T-cell (primary cell): Measurements from ENCODE around the gene MLN. TPM values are rescaled to one million over a fixed set of nuclear protein-coding genes. Genes with fewer than 3 reads are reported as not detected.

Experiments
- ATAC-seq, 4 experiments: fragments of 200-7000 bp in 3 of 4; fragments of 150-1000 bp in 1 of 4; cut with Tn5 transposase; replicated peaks in 1 of 4; 1 replicate in 3 of 4; 2 replicates in 1 of 4; pipeline ENCODE4 v1.10.0; 2021; ENCODE audit warnings: moderate library complexity in 3 of 4, mild to moderate bottlenecking in 2 of 4, moderate number of reproducible peaks in 1 of 4
- CTCF ChIA-PET, 2 donors: fragments of 300-600 bp; sonication (Branson Sonifier 250); formaldehyde crosslinking; loops; one replicate each; lab custom pipeline; 2022; ENCODE audit warnings: antibody characterized with exemption in 2 of 2; lab: Charles Lee
- POLR2A ChIA-PET, 2 donors: fragments of 300-600 bp; sonication (Branson Sonifier 250); formaldehyde crosslinking; loops; one replicate each; lab custom pipeline; 2022; ENCODE audit warnings: antibody characterized with exemption in 2 of 2; lab: Charles Lee
- DNase-seq, 35 experiments: peaks; one replicate each; pipeline versions ENCODE4 v3.0.0 to v3.0.0-alpha.2; 2013 to 2023
- H3K27ac ChIP-seq: one replicate; pipeline ENCODE4 v1.5.1; 2013; ENCODE audit warnings: low read length
- H3K27me3 ChIP-seq, 2 experiments: replicated peaks in 1 of 2; 1 replicate in 1 of 2; 2 replicates in 1 of 2; pipeline versions ENCODE4 v1.6.1 to v1.7.0; 2013; ENCODE audit warnings: low read length in 1 of 2, mixed read lengths in 1 of 2; ENCODE audit not compliant: control insufficient read depth in 2 of 2, insufficient read depth in 2 of 2; ENCODE audit errors: extremely low read depth in 1 of 2
- H3K36me3 ChIP-seq, 2 donors: 1 replicate in 1 of 2; 2 replicates in 1 of 2; pipeline versions ENCODE4 v1.6.1 to v1.7.0; 2013; ENCODE audit warnings: low read length in 1 of 2; ENCODE audit not compliant: control insufficient read depth in 2 of 2, insufficient read depth in 1 of 2; ENCODE audit errors: extremely low read depth in 1 of 2
- H3K4me1 ChIP-seq, 2 experiments: 1 replicate in 1 of 2; 2 replicates in 1 of 2; pipeline versions ENCODE4 v1.6.1 to v1.7.0; 2013; ENCODE audit warnings: low read length in 2 of 2, mixed read lengths in 1 of 2; ENCODE audit not compliant: insufficient read depth in 2 of 2, control insufficient read depth in 1 of 2; ENCODE audit errors: extremely low read depth in 1 of 2
- H3K4me3 ChIP-seq, 2 donors: 1 replicate in 1 of 2; 2 replicates in 1 of 2; pipeline versions ENCODE4 v1.5.1 to v1.7.0; 2013; ENCODE audit warnings: mild to moderate bottlenecking in 2 of 2, low read length in 1 of 2, moderate library complexity in 1 of 2; ENCODE audit not compliant: control insufficient read depth in 1 of 2; ENCODE audit errors: extremely low read depth in 1 of 2
- H3K9me3 ChIP-seq: 2 replicates; pipeline ENCODE4 v1.7.0; 2013
- H3K27ac Mint-ChIP-seq, 2 donors: one replicate each; pipeline ENCODE4 v1.8.0; 2020 to 2021; ENCODE audit warnings: mild to moderate bottlenecking in 2 of 2, mixed read lengths in 2 of 2
- H3K27me3 Mint-ChIP-seq, 2 donors: one replicate each; pipeline ENCODE4 v1.8.0; 2021 to 2022; ENCODE audit warnings: mixed read lengths in 2 of 2
- H3K36me3 Mint-ChIP-seq: one replicate; pipeline ENCODE4 v1.8.0; 2021; ENCODE audit warnings: mixed read lengths
- H3K4me1 Mint-ChIP-seq, 3 donors: one replicate each; pipeline ENCODE4 v1.8.0; 2020 to 2022; ENCODE audit warnings: mixed read lengths in 3 of 3, mild to moderate bottlenecking in 1 of 3
- H3K4me3 Mint-ChIP-seq, 3 donors: one replicate each; pipeline ENCODE4 v1.8.0; 2020 to 2022; ENCODE audit warnings: mild to moderate bottlenecking in 3 of 3, mixed read lengths in 3 of 3, moderate library complexity in 3 of 3
- H3K9me3 Mint-ChIP-seq, 3 donors: one replicate each; pipeline ENCODE4 v1.8.0; 2020 to 2022; ENCODE audit warnings: mixed read lengths in 3 of 3
- WGBS: methylation state at CpG from one replicate; pipeline ENCODE4 v1.1.5; 2013; ENCODE audit warnings: missing lambda C conversion rate; ENCODE audit not compliant: insufficient coverage; 5-methylcytosine and 5-hydroxymethylcytosine counted together
- total RNA-seq, 35 experiments: library from RNA in 6 of 35; stranded (reverse) in 6 of 35; fragments of 120-200 nt in 1 of 35; gene quantifications; one replicate each; pipeline versions ENCODE4 v1.2.1 to v1.2.4 and lab custom pipeline; 2013 to 2026

The MLN gene
- total RNA-seq, 5 donors from 2014 or later (not counting 1 experiment from before 2014, with no cell fraction given), result not detected

DNA sequence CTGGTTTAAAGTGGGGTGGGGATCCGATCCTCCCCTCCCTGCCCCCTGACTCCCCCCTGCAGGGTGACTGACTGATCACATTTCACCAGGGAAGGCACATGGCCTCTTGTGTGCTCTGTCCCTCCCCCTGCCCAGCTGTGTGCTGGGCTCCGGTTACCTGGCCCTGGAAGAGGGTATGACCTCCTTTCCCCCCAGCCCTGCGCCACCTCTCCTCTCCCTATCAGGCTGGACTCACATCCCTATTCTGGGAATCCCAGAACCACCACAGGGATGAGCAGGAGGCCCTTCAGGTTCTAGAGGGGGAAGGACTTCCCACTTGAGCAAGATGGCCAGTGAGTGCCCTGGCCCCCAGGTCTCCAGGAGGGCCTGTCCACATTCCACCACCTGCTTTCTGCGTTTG lies 55.0 kb downstream of the MLN start:
- ATAC-seq, result no peak
- Histone ChIP-seq H3K4me3 (no peak overlapping the region), H3K27ac (no peak overlapping the region), H3K27me3 (peaks cover 0 to 29% of the 10 kb centered on the region in 2 experiments), H3K36me3 (no peaks in the 10 kb centered on the region), H3K4me1 (peaks cover 0 to 6% of the 10 kb centered on the region in 2 experiments), H3K9me3 (no peaks in the 10 kb centered on the region)
- H3K27ac Mint-ChIP-seq, result no peak overlapping the region
- no peaks in the 10 kb centered on the region for H3K9me3 Mint-ChIP-seq
- H3K27me3 Mint-ChIP-seq, result peaks cover 8 to 10% of the 10 kb centered on the region in 2 donors
- no CpG with 5 or more reads among the region's 4 CpGs for WGBS
- ChIA-PET CTCF (no interaction called here), POLR2A (no interaction called here)
- H3K4me1 Mint-ChIP-seq, result peaks cover 2 to 15% (median 3%) of the 10 kb centered on the region in 3 donors
- no peak for DNase-seq
- H3K36me3 Mint-ChIP-seq, result no peaks in the 10 kb centered on the region
- no peak overlapping the region for H3K4me3 Mint-ChIP-seq

DNA sequence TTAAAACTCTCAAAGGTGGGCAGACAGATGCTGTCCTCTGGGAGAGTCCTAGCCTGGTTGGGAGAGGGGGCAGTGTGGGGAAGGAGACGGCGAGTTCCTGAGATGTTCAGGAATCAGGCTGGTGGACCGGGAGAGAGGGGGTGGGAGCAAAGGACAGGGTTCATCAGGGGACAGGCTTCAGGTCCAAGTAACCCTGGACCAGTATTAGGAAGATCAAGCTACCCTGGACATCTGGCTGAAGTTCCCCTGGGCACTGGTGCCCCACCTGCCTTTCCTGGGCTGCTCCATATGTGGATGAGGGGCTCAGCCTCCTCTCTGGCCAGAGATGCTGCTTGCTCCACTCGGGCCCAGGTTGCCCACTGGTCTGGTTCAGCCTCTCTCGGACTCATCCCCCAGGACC lies 56.0 kb downstream of the MLN start:
- H3K36me3 ChIP-seq, result no peaks in the 10 kb centered on the region
- H3K27ac ChIP-seq, result no peak overlapping the region
- no peak for ATAC-seq
- H3K4me3 Mint-ChIP-seq, result no peak overlapping the region
- ChIA-PET CTCF (no interaction called here), POLR2A (no interaction called here)
- no peaks in the 10 kb centered on the region for H3K9me3 ChIP-seq
- WGBS, result 72% methylated on average over 5 of the region's 5 CpGs
- peaks cover 2 to 15% (median 3%) of the 10 kb centered on the region in 3 donors for H3K4me1 Mint-ChIP-seq
- DNase-seq, result no peak
- no peak overlapping the region for H3K27ac Mint-ChIP-seq
- no peak overlapping the region for H3K4me3 ChIP-seq
- peaks cover 10 to 18% of the 10 kb centered on the region in 2 donors for H3K27me3 Mint-ChIP-seq
- peaks cover 0 to 6% of the 10 kb centered on the region in 2 experiments for H3K4me1 ChIP-seq
- H3K9me3 Mint-ChIP-seq, result no peaks in the 10 kb centered on the region
- peaks cover 0 to 35% of the 10 kb centered on the region in 2 experiments for H3K27me3 ChIP-seq
- H3K36me3 Mint-ChIP-seq, result no peaks in the 10 kb centered on the region

DNA sequence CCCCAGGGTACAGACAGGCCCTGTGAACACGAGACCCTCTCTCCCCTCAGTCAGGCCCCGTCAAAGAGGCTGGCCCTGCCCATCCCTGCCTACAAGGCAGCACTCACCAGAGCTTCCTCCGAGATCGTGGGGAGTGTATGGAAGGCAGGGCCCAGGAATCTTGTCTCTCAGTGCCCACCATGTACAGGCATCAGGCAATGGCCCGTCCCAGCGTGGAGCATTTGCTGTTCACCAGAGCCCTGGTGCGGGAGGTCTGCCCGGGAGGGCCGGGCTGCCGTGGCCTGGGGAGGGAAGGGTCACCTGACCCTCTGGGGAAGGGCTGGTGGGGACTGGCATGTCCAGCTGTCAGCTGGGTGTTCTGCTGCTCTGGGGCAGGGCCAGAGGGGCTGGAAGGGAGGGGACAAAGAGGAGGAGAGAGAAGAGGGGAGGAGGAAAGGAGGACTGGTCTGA lies 57.1 kb downstream of the MLN start, which contains the start of gene IP6K3:
TSS of gene IP6K3 (minus strand) at position 255 of the 450 bp plus-strand sequence. CDS start 11,429 bp downstream, outside the sequence.
- Histone ChIP-seq H3K27ac (no peak within 1 kb of the TSS), H3K4me3 (no peak within 1 kb of the TSS), H3K36me3 (no peaks in the 10 kb centered on the region), H3K27me3 (peaks cover 0 to 45% of the 10 kb centered on the region in 2 experiments), H3K9me3 (no peaks in the 10 kb centered on the region), H3K4me1 (peaks cover 0 to 6% of the 10 kb centered on the region in 2 experiments)
- WGBS, result 79% methylated on average over 9 of the region's 10 CpGs
- ATAC-seq (no peak), DNase-seq (no peak)
- Mint-ChIP-seq H3K27me3 (peaks cover 18 to 26% of the 10 kb centered on the region in 2 donors), H3K9me3 (no peaks in the 10 kb centered on the region), H3K36me3 (no peaks in the 10 kb centered on the region), H3K4me1 (peaks cover 2 to 15% (median 3%) of the 10 kb centered on the region in 3 donors), H3K4me3 (no peak within 1 kb of the TSS), H3K27ac (no peak within 1 kb of the TSS)
- CTCF ChIA-PET, result interaction anchor here in 1 of 2 donors (0.6 kb wide), 1 partner anchor 235 kb away, joined by 4 read pairs; no protein-coding TSS in a partner anchor
- POLR2A ChIA-PET, result no interaction called here

DNA sequence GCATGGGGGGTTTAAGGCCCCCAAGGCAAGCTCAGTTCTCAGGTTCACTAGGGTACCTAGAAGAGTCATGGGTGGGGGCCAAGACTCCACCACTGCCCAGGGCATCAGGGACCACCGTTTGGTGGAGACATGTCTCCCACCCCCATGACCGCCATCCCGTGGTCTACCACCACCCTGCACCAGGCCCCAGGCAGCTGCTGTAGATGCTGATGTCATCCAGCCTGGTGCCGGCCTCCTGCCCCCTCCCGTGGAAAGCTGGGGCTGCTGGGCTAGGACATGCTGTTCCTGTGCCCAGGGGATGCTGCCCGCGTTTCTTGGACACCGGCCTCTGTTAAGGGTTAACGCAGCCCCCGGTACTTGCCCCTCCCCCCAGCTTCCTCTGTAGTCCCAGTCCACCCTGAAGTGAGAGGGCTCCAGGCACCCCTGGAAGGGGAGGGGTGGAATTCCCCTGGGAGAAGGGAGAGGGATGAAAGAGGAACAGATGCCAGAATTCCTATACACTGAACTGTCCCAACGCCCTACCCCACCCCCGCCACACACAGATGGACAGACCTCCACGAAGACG lies 57.7 kb downstream of the MLN start:
- POLR2A ChIA-PET, result no interaction called here
- Histone ChIP-seq H3K27me3 (peaks cover 0 to 43% of the 10 kb centered on the region in 2 experiments), H3K27ac (no peak overlapping the region), H3K36me3 (no peaks in the 10 kb centered on the region), H3K4me3 (no peak overlapping the region), H3K9me3 (no peaks in the 10 kb centered on the region), H3K4me1 (peaks cover 0 to 6% of the 10 kb centered on the region in 2 experiments)
- no peaks in the 10 kb centered on the region for H3K36me3 Mint-ChIP-seq
- no peak overlapping the region for H3K27ac Mint-ChIP-seq
- WGBS, result 66% methylated on average over 7 of the region's 14 CpGs
- peaks cover 2 to 15% (median 3%) of the 10 kb centered on the region in 3 donors for H3K4me1 Mint-ChIP-seq
- DNase-seq, result no peak
- CTCF ChIA-PET, result interaction anchor here in 1 of 2 donors (0.6 kb wide), 1 partner anchor 234 kb away, joined by 4 read pairs; no protein-coding TSS in a partner anchor
- no peaks in the 10 kb centered on the region for H3K9me3 Mint-ChIP-seq
- H3K4me3 Mint-ChIP-seq, result no peak overlapping the region
- H3K27me3 Mint-ChIP-seq, result peaks cover 18 to 26% of the 10 kb centered on the region in 2 donors
- no peak for ATAC-seq

DNA sequence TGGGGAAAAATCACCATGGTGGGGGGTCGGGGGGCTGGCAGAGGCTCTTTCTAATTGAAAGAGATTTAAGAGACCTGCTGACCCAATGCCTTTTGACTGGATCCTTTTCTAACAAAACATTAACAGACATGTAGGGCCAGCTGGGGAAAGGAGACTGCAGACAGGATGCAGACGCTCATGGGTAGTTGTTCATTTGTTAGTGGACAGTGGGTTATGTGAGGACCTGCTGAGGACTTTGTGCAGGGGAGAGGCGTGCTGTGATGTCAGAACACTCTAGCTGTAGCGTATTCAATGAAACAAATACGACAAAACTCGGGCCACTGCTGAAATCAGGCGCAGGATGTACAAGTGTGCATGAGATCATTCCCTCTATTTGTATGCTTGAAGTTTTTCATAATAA lies 58.3 kb downstream of the MLN start:
- DNase-seq (no peak), ATAC-seq (no peak)
- CTCF ChIA-PET, result no interaction called here
- H3K4me1 Mint-ChIP-seq, result peaks cover 2 to 14% (median 3%) of the 10 kb centered on the region in 3 donors
- Histone ChIP-seq H3K36me3 (no peaks in the 10 kb centered on the region), H3K4me1 (peaks cover 0 to 6% of the 10 kb centered on the region in 2 experiments), H3K27me3 (peaks cover 0 to 39% of the 10 kb centered on the region in 2 experiments), H3K27ac (no peak overlapping the region), H3K4me3 (no peak overlapping the region), H3K9me3 (no peaks in the 10 kb centered on the region)
- no peaks in the 10 kb centered on the region for H3K36me3 Mint-ChIP-seq
- H3K27ac Mint-ChIP-seq, result no peak overlapping the region
- POLR2A ChIA-PET, result no interaction called here
- peaks cover 18 to 26% of the 10 kb centered on the region in 2 donors for H3K27me3 Mint-ChIP-seq
- WGBS, result 75% methylated on average over 1 of the region's 7 CpGs
- H3K9me3 Mint-ChIP-seq, result no peaks in the 10 kb centered on the region
- no peak overlapping the region for H3K4me3 Mint-ChIP-seq

DNA sequence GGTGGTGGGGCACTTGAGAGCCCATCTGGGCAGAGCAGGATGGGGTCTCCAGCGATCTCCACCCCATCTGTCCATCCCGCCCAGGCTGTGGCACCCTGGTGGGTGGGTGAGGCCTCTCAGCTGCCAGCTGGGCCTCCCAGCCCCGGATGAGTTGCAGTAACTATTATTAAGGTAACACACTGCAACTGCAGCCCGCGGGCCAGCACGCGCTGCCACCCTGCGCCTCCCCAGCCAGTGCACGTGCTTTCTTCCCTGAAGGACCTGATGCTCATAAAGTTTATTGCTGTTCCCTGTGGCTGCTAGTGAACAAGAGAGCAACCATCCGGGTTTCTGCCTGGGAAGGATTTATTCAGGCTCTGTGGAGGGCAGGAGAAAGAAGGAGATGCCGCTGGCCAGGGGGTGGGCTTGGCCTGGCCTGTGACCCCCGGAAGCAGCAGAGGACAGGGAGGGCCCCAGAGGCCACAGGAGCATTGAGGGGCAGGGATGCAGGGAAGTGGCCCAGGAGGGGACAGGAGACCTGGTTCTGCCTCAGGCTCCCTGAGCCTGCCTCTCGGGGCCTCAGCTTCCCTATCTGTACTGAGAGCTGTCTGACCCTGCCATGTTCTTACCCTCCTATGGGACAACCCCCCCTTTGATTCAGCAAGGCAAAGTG lies 58.8 kb downstream of the MLN start:
- peaks cover 18 to 26% of the 10 kb centered on the region in 2 donors for H3K27me3 Mint-ChIP-seq
- H3K36me3 ChIP-seq, result no peaks in the 10 kb centered on the region
- WGBS, result 79% methylated on average over 10 of the region's 13 CpGs
- no peaks in the 10 kb centered on the region for H3K36me3 Mint-ChIP-seq
- no peak overlapping the region for H3K4me3 Mint-ChIP-seq
- ATAC-seq, result peak in 1 of 4 experiments; percentile 20
- H3K27ac ChIP-seq, result no peak overlapping the region
- peaks cover 0 to 6% of the 10 kb centered on the region in 2 experiments for H3K4me1 ChIP-seq
- H3K4me3 ChIP-seq, result no peak overlapping the region
- H3K9me3 ChIP-seq, result no peaks in the 10 kb centered on the region
- ChIA-PET POLR2A (no interaction called here), CTCF (interaction anchor here (0.6 to 1.4 kb wide), 6 partner anchors 34 to 315 kb away, joined by 3 to 4 read pairs (median 3); partner anchors contain the start of gene UQCC2 (in 1 of the 2))
- peaks cover 0 to 39% of the 10 kb centered on the region in 2 experiments for H3K27me3 ChIP-seq
- no peak for DNase-seq
- no peak overlapping the region for H3K27ac Mint-ChIP-seq
- H3K9me3 Mint-ChIP-seq, result no peaks in the 10 kb centered on the region
- H3K4me1 Mint-ChIP-seq, result peaks cover 2 to 8% (median 3%) of the 10 kb centered on the region in 3 donors
